ENCODE measurements around the gene ZDHHC21. TPM values are rescaled to one million over a fixed set of nuclear protein-coding genes. Genes with fewer than 3 reads are reported as not detected.

The ZDHHC21 gene
- polyA plus RNA-seq, 2 donors = 5.8 to 6.7 TPM

- no peak overlapping the region for H3K4me3 ChIP-seq (ENCODE audit: low read depth in 1 of 2, low read length in 2 of 2)
These were observed 59.2 kb downstream of the ZDHHC21 start for GRCh38 chr9:14633906-14634565.

GRCh38 chr9:14633148-14633547 is 60.1 kb downstream of the ZDHHC21 start:
- WGBS, 2 donors = 98 to 100% methylated on average over 3 of the region's 3 CpGs
- no peak overlapping the region for H3K27ac ChIP-seq (ENCODE audit: low read depth in 2 of 2, low read length in 1 of 2)
- H3K9me3 ChIP-seq (ENCODE audit: control insufficient read depth in 2 of 2, insufficient read depth in 1 of 2, low read depth in 1 of 2, low read length in 1 of 2) = peaks cover 0 to 2% of the 10 kb centered on the region in 2 donors
- H3K4me3 ChIP-seq (ENCODE audit: low read depth in 1 of 2, low read length in 2 of 2) = no peak overlapping the region
- peaks cover 2 to 5% of the 10 kb centered on the region in 2 donors for H3K4me1 ChIP-seq (ENCODE audit: control insufficient read depth in 2 of 2, insufficient read depth in 2 of 2, low read length in 1 of 2)
- no peaks in the 10 kb centered on the region for H3K27me3 ChIP-seq (ENCODE audit: control insufficient read depth in 1 of 2, insufficient read depth in 2 of 2, low read length in 2 of 2)
- H3K36me3 ChIP-seq (ENCODE audit: control insufficient read depth in 2 of 2, insufficient read depth in 2 of 2, low read length in 1 of 2) = peaks cover 0 to 3% of the 10 kb centered on the region in 2 donors

More at GRCh38 chr9:14633906-14634565, 59.2 kb downstream of the ZDHHC21 start:
- no peak overlapping the region for H3K27ac ChIP-seq (ENCODE audit: low read depth in 2 of 2, low read length in 1 of 2)
- peaks cover 0 to 3% of the 10 kb centered on the region in 2 donors for H3K36me3 ChIP-seq (ENCODE audit: control insufficient read depth in 2 of 2, insufficient read depth in 2 of 2, low read length in 1 of 2)
- H3K27me3 ChIP-seq (ENCODE audit: control insufficient read depth in 1 of 2, insufficient read depth in 2 of 2, low read length in 2 of 2) = no peaks in the 10 kb centered on the region
- H3K4me1 ChIP-seq (ENCODE audit: control insufficient read depth in 2 of 2, insufficient read depth in 2 of 2, low read length in 1 of 2) = peaks cover 2 to 5% of the 10 kb centered on the region in 2 donors
- H3K9me3 ChIP-seq (ENCODE audit: control insufficient read depth in 2 of 2, insufficient read depth in 1 of 2, low read depth in 1 of 2, low read length in 1 of 2) = peaks cover 0 to 2% of the 10 kb centered on the region in 2 donors
- 97 to 98% methylated on average over 7 of the region's 7 CpGs for WGBS, 2 donors

GRCh38 chr9:14627513-14627912 is 65.7 kb downstream of the ZDHHC21 start:
- no peak overlapping the region for H3K27ac ChIP-seq (ENCODE audit: low read depth in 2 of 2, low read length in 1 of 2)
- WGBS, 2 donors = 57 to 74% methylated on average over 1 of the region's 1 CpG
- H3K4me3 ChIP-seq (ENCODE audit: low read depth in 1 of 2, low read length in 2 of 2) = no peak overlapping the region
- H3K27me3 ChIP-seq (ENCODE audit: control insufficient read depth in 1 of 2, insufficient read depth in 2 of 2, low read length in 2 of 2) = no peaks in the 10 kb centered on the region
- H3K9me3 ChIP-seq (ENCODE audit: control insufficient read depth in 2 of 2, insufficient read depth in 1 of 2, low read depth in 1 of 2, low read length in 1 of 2) = no peaks in the 10 kb centered on the region
- H3K4me1 ChIP-seq (ENCODE audit: control insufficient read depth in 2 of 2, insufficient read depth in 2 of 2, low read length in 1 of 2) = no peaks in the 10 kb centered on the region
- no peaks in the 10 kb centered on the region for H3K36me3 ChIP-seq (ENCODE audit: control insufficient read depth in 2 of 2, insufficient read depth in 2 of 2, low read length in 1 of 2)

- Histone ChIP-seq H3K27me3 (ENCODE audit: control insufficient read depth in 1 of 2, insufficient read depth in 2 of 2, low read length in 2 of 2) (no peaks in the 10 kb centered on the region), H3K36me3 (ENCODE audit: control insufficient read depth in 2 of 2, insufficient read depth in 2 of 2, low read length in 1 of 2) (no peaks in the 10 kb centered on the region), H3K4me3 (ENCODE audit: low read depth in 1 of 2, low read length in 2 of 2) (no peak overlapping the region), H3K9me3 (ENCODE audit: control insufficient read depth in 2 of 2, insufficient read depth in 1 of 2, low read depth in 1 of 2, low read length in 1 of 2) (no peaks in the 10 kb centered on the region), H3K27ac (ENCODE audit: low read depth in 2 of 2, low read length in 1 of 2) (no peak overlapping the region), H3K4me1 (ENCODE audit: control insufficient read depth in 2 of 2, insufficient read depth in 2 of 2, low read length in 1 of 2) (no peaks in the 10 kb centered on the region)
- WGBS, 2 donors = 94 to 95% methylated on average over 8 of the region's 8 CpGs
These were observed 74.3 kb downstream of the ZDHHC21 start for GRCh38 chr9:14618836-14619420.

- no peaks in the 10 kb centered on the region for H3K9me3 ChIP-seq (ENCODE audit: control insufficient read depth in 2 of 2, insufficient read depth in 1 of 2, low read depth in 1 of 2, low read length in 1 of 2)
- H3K27ac ChIP-seq (ENCODE audit: low read depth in 2 of 2, low read length in 1 of 2) = no peak overlapping the region
- 52 to 57% methylated on average over 3 of the region's 3 CpGs for WGBS, 2 donors
- no peaks in the 10 kb centered on the region for H3K36me3 ChIP-seq (ENCODE audit: control insufficient read depth in 2 of 2, insufficient read depth in 2 of 2, low read length in 1 of 2)
- H3K4me1 ChIP-seq (ENCODE audit: control insufficient read depth in 2 of 2, insufficient read depth in 2 of 2, low read length in 1 of 2) = no peaks in the 10 kb centered on the region
- H3K27me3 ChIP-seq (ENCODE audit: control insufficient read depth in 1 of 2, insufficient read depth in 2 of 2, low read length in 2 of 2) = no peaks in the 10 kb centered on the region
- no peak overlapping the region for H3K4me3 ChIP-seq (ENCODE audit: low read depth in 1 of 2, low read length in 2 of 2)
These were observed 76.8 kb downstream of the ZDHHC21 start for GRCh38 chr9:14616188-14616982.

GRCh38 chr9:14608540-14608939 is 84.7 kb downstream of the ZDHHC21 start:
- WGBS, 2 donors = 87 to 89% methylated on average over 2 of the region's 2 CpGs
- Histone ChIP-seq H3K9me3 (ENCODE audit: control insufficient read depth in 2 of 2, insufficient read depth in 1 of 2, low read depth in 1 of 2, low read length in 1 of 2) (no peaks in the 10 kb centered on the region), H3K4me1 (ENCODE audit: control insufficient read depth in 2 of 2, insufficient read depth in 2 of 2, low read length in 1 of 2) (no peaks in the 10 kb centered on the region), H3K27me3 (ENCODE audit: control insufficient read depth in 1 of 2, insufficient read depth in 2 of 2, low read length in 2 of 2) (no peaks in the 10 kb centered on the region), H3K27ac (ENCODE audit: low read depth in 2 of 2, low read length in 1 of 2) (no peak overlapping the region), H3K36me3 (ENCODE audit: control insufficient read depth in 2 of 2, insufficient read depth in 2 of 2, low read length in 1 of 2) (no peaks in the 10 kb centered on the region), H3K4me3 (ENCODE audit: low read depth in 1 of 2, low read length in 2 of 2) (no peak overlapping the region)

GRCh38 chr9:14597171-14597799 is 95.9 kb downstream of the ZDHHC21 start:
- no peaks in the 10 kb centered on the region for H3K27me3 ChIP-seq (ENCODE audit: control insufficient read depth in 1 of 2, insufficient read depth in 2 of 2, low read length in 2 of 2)
- no peak overlapping the region for H3K27ac ChIP-seq (ENCODE audit: low read depth in 2 of 2, low read length in 1 of 2)
- 94 to 98% methylated on average over 7 of the region's 7 CpGs for WGBS, 2 donors
- H3K36me3 ChIP-seq (ENCODE audit: control insufficient read depth in 2 of 2, insufficient read depth in 2 of 2, low read length in 1 of 2) = peaks cover 0 to 7% of the 10 kb centered on the region in 2 donors
- H3K4me3 ChIP-seq (ENCODE audit: low read depth in 1 of 2, low read length in 2 of 2) = no peak overlapping the region
- H3K9me3 ChIP-seq (ENCODE audit: control insufficient read depth in 2 of 2, insufficient read depth in 1 of 2, low read depth in 1 of 2, low read length in 1 of 2) = peaks cover 0 to 8% of the 10 kb centered on the region in 2 donors
- H3K4me1 ChIP-seq (ENCODE audit: control insufficient read depth in 2 of 2, insufficient read depth in 2 of 2, low read length in 1 of 2) = no peaks in the 10 kb centered on the region

- no peaks in the 10 kb centered on the region for H3K27me3 ChIP-seq (ENCODE audit: control insufficient read depth in 1 of 2, insufficient read depth in 2 of 2, low read length in 2 of 2)
These were observed 99.8 kb downstream of the ZDHHC21 start for GRCh38 chr9:14593406-14593805.

GRCh38 chr9:14591411-14591810 is 101.8 kb downstream of the ZDHHC21 start:
- Histone ChIP-seq H3K27me3 (ENCODE audit: control insufficient read depth in 1 of 2, insufficient read depth in 2 of 2, low read length in 2 of 2) (no peaks in the 10 kb centered on the region), H3K9me3 (ENCODE audit: control insufficient read depth in 2 of 2, insufficient read depth in 1 of 2, low read depth in 1 of 2, low read length in 1 of 2) (peaks cover 0 to 3% of the 10 kb centered on the region in 2 donors), H3K27ac (ENCODE audit: low read depth in 2 of 2, low read length in 1 of 2) (no peak overlapping the region), H3K4me3 (ENCODE audit: low read depth in 1 of 2, low read length in 2 of 2) (no peak overlapping the region), H3K4me1 (ENCODE audit: control insufficient read depth in 2 of 2, insufficient read depth in 2 of 2, low read length in 1 of 2) (no peaks in the 10 kb centered on the region), H3K36me3 (ENCODE audit: control insufficient read depth in 2 of 2, insufficient read depth in 2 of 2, low read length in 1 of 2) (peaks cover 2 to 3% of the 10 kb centered on the region in 2 donors)
- WGBS, 2 donors = 95 to 96% methylated on average over 3 of the region's 3 CpGs

More at GRCh38 chr9:14593406-14593805, 99.8 kb downstream of the ZDHHC21 start:
- no peak overlapping the region for H3K4me3 ChIP-seq (ENCODE audit: low read depth in 1 of 2, low read length in 2 of 2)
- peaks cover 0 to 8% of the 10 kb centered on the region in 2 donors for H3K9me3 ChIP-seq (ENCODE audit: control insufficient read depth in 2 of 2, insufficient read depth in 1 of 2, low read depth in 1 of 2, low read length in 1 of 2)
- H3K27ac ChIP-seq (ENCODE audit: low read depth in 2 of 2, low read length in 1 of 2) = peak overlapping the region in 1 of 2 donors; percentile 17
- 59 to 65% methylated on average over 3 of the region's 3 CpGs for WGBS, 2 donors
- H3K36me3 ChIP-seq (ENCODE audit: control insufficient read depth in 2 of 2, insufficient read depth in 2 of 2, low read length in 1 of 2) = peaks cover 2 to 7% of the 10 kb centered on the region in 2 donors
- no peaks in the 10 kb centered on the region for H3K4me1 ChIP-seq (ENCODE audit: control insufficient read depth in 2 of 2, insufficient read depth in 2 of 2, low read length in 1 of 2)

Measured in esophagus (tissue), 2 donors.